ENCODE data around the gene TRIM8. TPM values are rescaled to one million over a fixed set of nuclear protein-coding genes. Genes with fewer than 3 reads are reported as not detected.

Gene TRIM8
- total and polyA plus RNA-seq, 2 of the 8 experiments (the other 6 are each of a cell fraction or from before 2014, with no cell fraction given), result 24.9 to 38.8 TPM

DNA sequence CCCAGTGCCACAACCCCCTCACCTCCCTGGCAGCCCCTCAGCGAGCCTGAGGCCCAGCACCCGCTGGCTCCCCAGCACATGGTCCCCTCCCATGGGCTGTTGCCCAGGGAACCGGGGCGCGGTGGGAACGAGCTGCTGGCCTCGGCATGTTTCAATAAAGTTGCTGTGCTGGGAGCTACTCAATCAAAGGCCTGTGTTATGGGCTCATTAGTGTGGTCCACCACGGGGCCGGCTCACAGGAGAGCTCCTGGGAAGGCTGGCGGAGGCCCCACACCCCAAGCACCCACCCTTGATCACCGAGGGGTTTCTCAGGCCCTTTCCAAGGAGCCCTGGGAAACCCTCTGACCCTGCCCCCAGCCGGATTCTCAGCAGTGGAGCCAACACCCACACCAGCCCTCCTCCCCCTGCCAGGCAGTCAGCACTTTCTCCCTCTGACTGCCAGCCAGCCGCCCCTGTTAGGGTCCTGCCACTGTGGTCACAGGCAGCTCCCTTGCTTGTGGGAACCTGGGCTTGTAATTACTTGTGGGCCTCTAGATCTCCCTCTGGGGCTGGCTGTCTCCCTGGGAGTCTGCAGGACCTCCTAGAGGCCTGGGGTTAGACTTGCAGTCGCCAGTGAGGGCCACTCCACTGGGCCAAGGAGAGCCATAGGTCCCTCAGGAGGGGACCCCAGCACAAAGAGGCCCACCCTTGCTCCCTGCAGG is 24.8 kb upstream of the TRIM8 start (continued):
- no peak for TF ChIP-seq EP300 (IDR thresholded peaks at IDR 0.05; ENCODE audit: borderline replicate concordance in 1 of 2, low read depth in 2 of 2, low read length in 2 of 2)
- no peak for TF ChIP-seq CBX5 (IDR thresholded peaks at IDR 0.05; ENCODE audit: low read depth, low read length)
- no peak for TF ChIP-seq RNF2 (IDR thresholded peaks at IDR 0.05; ENCODE audit: borderline replicate concordance, low read depth, low read length, missing control alignments, poor library complexity, severe bottlenecking)
- no peak for TF ChIP-seq RXRA (IDR thresholded peaks at IDR 0.05; ENCODE audit: insufficient read depth, low read depth, low read length)
- TF ChIP-seq KDM4A (IDR thresholded peaks at IDR 0.05; ENCODE audit: low read depth, low read length, severe bottlenecking), result no peak
- no peak for TF ChIP-seq CHD1 (IDR thresholded peaks at IDR 0.05; ENCODE audit: low read depth, low read length)
- no peak for TF ChIP-seq GABPA (IDR thresholded peaks at IDR 0.05; ENCODE audit: borderline replicate concordance, insufficient read depth, low read length)
